G401 (cell line): ENCODE results near the gene XRCC1. TPM values are rescaled to one million over a fixed set of nuclear protein-coding genes. Genes with fewer than 3 reads are reported as not detected.

Experiments
- DNase-seq: peaks from one replicate; pipeline ENCODE4 v3.0.0-alpha.2; 2015; ENCODE audit warnings: low spot score
- in situ Hi-C: cut with HindIII; loops from 2 replicates; pipeline ENCODE4 v1.10.0; 2016; ENCODE audit warnings: low sequenced_read_pairs, mixed read lengths
- total RNA-seq: library from RNA; depleted of rRNA; stranded (reverse); fragments of >200 nt; shearing (Covaris generic); gene quantifications from 2 replicates; pipeline ENCODE4 v1.2.3, GENCODE V29; 2014; rRNA removed

The XRCC1 gene
- total RNA-seq, 1 experiment from 2014 or later, result 64.5 TPM

DNA sequence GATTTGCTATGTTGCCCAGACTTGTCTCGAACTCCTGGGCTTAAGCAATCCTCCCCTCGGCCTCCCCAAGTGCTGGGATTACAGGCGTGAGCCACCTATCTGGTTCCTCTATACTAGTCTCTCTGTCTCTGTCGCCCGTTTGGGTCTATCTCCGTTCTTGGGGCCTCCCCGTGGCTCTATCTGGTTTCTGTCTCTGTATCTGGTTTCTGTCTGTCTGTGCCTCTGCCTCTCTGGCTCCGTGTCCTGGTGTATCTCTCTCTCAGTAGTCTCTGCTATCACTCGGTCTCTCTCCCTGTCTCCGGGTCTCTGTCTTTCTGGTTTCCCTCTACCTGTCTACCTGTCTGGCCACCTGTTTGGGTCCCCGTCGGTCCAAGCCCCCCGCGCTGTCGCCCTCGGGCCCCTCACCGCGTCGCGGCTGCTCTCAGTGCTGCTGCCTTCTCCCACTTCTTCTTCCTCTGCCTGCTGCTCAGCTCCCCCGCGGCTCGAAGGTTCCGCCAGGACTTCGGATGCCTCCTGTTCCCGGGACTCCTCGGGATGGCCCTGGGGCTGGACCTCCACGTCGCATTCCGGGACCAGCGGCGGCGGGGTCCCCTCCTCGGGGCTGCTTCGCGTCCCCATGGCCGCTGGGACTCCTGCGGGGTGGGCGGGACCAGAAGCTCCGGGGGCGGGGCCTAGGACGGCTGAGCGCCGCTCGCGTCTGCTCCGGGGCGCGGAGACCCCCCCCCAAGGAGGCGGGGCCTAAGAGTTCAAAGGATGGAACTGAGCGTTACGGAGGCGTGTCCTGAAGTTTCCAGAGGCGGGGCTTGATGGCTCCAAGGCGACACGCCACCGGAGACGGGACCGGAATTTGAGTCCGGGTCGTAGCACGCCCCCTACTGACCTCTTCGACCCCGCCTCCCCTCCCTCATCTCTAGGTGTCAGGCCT, 71.6 kb downstream of the XRCC1 start:
- in situ Hi-C loops, result no loop called here
- peak; percentile 67 for DNase-seq

DNA sequence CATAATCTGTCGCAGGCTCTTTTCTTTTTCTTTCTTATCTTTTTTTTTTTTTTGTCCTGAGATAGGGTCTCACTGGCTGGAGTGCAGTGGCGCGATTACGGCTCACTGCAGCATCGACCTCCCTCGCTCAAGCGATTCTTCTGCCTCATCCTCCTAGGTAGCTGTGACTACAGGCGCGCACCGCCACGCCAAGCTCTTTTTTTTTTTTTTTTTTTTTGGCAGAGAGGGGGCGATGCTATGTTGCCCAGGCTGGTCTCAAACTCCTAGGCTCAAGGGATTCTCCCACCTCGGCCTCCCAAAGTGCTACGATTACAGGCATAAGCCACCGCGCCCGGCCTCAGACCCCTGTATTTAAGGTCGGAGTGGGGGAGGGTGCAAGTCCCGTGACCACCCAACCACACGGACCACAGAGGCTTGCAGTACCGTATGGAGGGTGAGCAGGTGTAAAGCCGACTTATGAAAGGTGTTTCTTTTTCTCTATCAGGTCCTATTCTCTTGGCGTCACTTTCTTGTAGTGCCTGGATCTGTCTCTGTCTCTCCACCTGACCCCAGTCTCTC, 72.8 kb downstream of the XRCC1 start:
- no peak for DNase-seq
- in situ Hi-C loops, result no loop called here

DNA sequence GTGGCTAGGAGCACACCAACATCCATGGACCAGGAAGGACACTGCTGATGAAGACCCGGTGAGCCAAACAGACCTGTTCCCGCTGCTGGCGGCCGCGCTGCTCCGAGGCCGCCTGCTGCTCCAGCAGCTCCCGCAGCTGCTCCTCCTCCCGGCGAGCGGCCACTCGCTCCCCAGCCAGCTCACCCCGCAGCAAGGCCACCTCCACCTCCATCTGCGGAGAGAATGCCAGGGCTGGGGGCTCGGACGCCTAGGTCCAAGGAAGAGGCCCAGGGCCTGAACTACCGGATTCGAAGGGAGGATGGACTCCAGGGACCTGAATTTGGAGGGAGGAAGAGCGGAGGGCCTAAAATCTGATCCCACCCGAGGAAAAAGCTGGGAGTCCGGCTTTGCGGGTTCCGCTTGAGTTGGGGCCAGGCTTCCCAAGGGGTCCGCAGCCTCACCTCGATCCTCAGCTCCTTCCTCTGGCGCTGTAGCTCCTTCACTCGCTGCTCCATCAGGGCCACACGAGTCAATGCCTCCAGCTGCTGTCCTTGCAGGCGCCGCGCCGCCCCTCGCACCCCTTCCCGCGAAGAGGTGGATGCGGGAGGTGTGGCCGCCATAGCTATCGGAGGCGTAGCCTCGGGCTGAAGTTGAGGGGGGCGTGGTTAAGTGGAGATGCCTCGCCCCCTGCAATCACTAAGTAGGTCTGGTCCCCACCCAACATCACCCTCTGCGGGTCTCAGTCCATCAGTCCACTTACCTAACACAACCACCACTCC, 73.5 kb downstream of the XRCC1 start:
- no peak for DNase-seq
- in situ Hi-C loops, result no loop called here

DNA sequence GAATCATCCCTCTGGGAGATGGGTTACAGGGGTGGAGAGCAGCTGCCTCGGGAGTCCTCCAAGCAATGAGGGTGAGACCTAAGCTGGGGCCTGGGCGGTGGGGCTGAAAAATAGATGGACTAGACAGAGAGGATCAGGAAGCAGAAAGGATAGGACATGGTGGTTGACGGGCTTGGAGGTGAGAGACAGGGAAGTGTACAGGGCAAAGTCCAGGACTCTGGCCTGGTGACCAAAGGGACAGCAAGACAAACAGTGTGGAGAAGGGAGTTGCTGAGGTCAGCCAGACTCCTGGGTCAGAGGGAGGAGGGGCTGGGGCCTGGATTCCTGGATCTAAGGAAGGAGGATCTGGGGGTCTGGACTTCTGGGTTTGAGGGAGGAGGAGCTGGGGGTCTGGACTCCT, 76.3 kb downstream of the XRCC1 start:
- DNase-seq, result no peak
- in situ Hi-C loops, result no loop called here

DNA sequence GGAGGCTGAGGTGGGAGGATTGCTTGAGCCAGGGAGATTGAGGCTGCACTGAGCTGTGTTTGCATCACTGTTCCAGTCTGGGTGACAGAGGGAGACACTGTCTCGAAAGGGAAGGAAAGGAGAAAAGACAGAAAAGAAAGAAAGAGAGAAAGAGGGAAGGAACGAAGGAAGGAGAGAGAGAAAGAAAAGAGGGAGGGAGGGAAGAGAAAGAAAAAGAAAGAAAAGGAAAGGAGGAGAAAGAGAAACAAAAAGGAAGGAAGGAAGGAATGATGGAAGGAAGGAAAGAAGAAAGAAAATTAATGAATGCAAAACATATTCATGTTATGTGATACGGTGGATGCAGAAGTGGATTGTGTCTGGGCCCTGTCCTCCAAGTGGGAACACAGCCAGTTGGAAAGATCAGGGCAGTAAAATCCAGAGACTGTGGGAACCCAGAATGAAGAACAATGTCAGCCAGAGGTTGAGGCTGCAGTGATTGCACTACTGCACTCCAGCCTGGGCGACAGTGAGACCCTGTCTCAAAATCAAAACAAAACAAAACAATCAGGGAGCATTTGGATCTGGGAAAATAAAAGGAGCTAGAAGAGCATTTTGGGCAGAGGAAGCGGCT, 77.0 kb downstream of the XRCC1 start:
- no peak for DNase-seq
- in situ Hi-C loops, result no loop called here

DNA sequence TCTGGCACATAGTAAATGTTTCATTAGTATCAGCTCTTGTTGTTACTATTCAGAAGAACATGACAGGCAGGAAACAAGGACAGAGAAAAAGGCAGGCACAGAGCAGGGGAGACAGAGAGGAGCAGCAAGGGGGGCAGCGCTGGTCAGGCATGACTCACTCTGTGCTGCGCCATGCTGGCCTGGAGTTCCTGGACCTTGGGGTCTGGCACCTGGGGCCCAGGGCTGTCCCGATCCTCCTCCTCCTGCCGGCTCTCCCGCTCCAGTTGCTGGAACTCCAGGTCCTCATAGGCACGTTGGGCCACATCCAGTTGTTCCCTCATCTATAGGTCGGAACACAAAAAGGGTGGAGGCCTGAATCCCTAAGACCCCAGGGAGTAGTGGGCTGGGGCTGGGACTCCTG, 78.4 kb downstream of the XRCC1 start:
- in situ Hi-C loops, result no loop called here
- no peak for DNase-seq

DNA sequence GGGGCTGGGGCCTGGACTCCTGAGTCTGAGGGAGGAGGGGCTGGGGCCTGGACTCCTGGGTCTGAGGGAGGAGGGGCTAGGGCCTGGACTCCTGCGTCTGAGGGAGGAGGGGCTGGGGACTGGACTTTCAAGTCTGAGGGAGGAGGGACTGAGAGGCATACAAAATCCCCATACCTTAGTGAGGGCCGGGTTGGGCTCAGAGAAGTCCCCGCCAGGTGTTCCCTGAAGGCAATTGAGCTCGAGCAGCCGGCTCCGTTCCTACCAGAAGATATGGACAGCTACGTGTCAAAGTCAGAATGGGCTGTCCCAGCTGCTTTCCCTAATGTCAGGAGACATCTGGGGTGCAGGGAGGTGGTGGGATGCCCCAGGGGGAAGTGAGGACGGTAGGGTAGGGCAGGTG, 80.2 kb downstream of the XRCC1 start:
- in situ Hi-C loops, result no loop called here
- DNase-seq, result no peak

Other genes with a start within 250 kb of the XRCC1 start
- 443 and 498 TPM in 2 replicates for gene CD177, start 221.8 kb downstream of the XRCC1 start, total RNA-seq
- gene TEX101, start 160.6 kb downstream of the XRCC1 start, total RNA-seq, result 1.7 TPM in 1 of 2 replicates, not detected in the other
- gene LYPD3, start 109.9 kb downstream of the XRCC1 start, total RNA-seq, result not detected in 2 replicates
- gene PHLDB3, start 70.8 kb downstream of the XRCC1 start, total RNA-seq, result 51.2 and 77.2 TPM in 2 replicates
- 227 and 243 TPM in 2 replicates for gene ETHE1, start 48.3 kb downstream of the XRCC1 start, total RNA-seq
- gene ZNF575, start 42.3 kb downstream of the XRCC1 start, total RNA-seq, result not detected in 2 replicates
- gene PINLYP, start 274 bp upstream of the XRCC1 start, total RNA-seq, result 1.5 and 2.7 TPM in 2 replicates
- 43.1 and 63.5 TPM in 2 replicates for gene IRGQ, start 20.6 kb upstream of the XRCC1 start, total RNA-seq
- 6.9 and 15.4 TPM in 2 replicates for gene ZNF576, start 21.1 kb upstream of the XRCC1 start, total RNA-seq
- gene SRRM5, start 36.6 kb upstream of the XRCC1 start, total RNA-seq, result not detected in 2 replicates
- 135 and 160 TPM in 2 replicates for gene ZNF428, start 44.1 kb upstream of the XRCC1 start, total RNA-seq
- gene CADM4, start 64.3 kb upstream of the XRCC1 start, total RNA-seq, result 47.8 and 58.7 TPM in 2 replicates
- gene PLAUR, start 94.6 kb upstream of the XRCC1 start, total RNA-seq, result 6.0 and 8.8 TPM in 2 replicates
- not detected in 2 replicates for gene IRGC, start 140.5 kb upstream of the XRCC1 start, total RNA-seq
- gene SMG9, start 179.4 kb upstream of the XRCC1 start, total RNA-seq, result 18.3 and 22.3 TPM in 2 replicates
- 4.2 and 5.7 TPM in 2 replicates for gene KCNN4, start 205.4 kb upstream of the XRCC1 start, total RNA-seq
- gene LYPD5, start 226.9 kb upstream of the XRCC1 start, total RNA-seq, result not detected in 2 replicates